Measurements from ENCODE around the gene AIF1L.

AIF1L gene

GRCh38 chr9:131096269-131097125, at the start of gene AIF1L:
TSS of gene AIF1L (plus strand) at chr9:131096531. CDS start at chr9:131096630, 99 bp downstream.
- in situ Hi-C loops (cut with MboI; ENCODE audit: low sequenced_read_pairs): no loop called here

GRCh38 chr9:131046581-131047202, 49.6 kb upstream of the AIF1L start:
- in situ Hi-C loops (cut with MboI; ENCODE audit: low sequenced_read_pairs): loop anchor here (10.0 kb wide), 2 partner anchors 182 to 342 kb away; no protein-coding TSS in a partner anchor

DNA sequence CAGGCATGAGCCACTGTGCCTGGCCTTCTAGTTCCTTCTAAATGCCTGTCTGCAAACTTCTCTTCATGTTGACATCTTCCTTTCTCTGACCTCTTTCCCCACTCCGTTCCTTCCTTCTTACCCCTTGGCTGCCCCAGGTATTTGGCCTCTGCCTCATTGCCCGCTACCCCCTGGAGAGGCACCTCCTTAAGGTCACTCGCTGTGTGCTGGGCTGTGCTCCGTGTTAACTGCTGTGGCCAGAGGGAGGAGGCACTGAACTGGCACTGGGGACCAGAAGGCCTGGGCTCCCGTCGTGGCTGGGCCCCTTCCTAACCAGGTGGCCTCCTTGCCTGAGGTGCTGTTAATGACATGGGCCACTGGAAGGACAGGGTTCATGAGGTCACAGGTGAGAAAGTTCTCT, 48.0 kb upstream of the AIF1L start:
- in situ Hi-C loops (cut with MboI; ENCODE audit: low sequenced_read_pairs): loop anchor here (10.0 kb wide), 2 partner anchors 184 to 344 kb away; no protein-coding TSS in a partner anchor

GRCh38 chr9:131048820-131049219, 47.5 kb upstream of the AIF1L start:
- in situ Hi-C loops (cut with MboI; ENCODE audit: low sequenced_read_pairs): loop anchor here (10.0 kb wide), 2 partner anchors 184 to 344 kb away; no protein-coding TSS in a partner anchor

DNA sequence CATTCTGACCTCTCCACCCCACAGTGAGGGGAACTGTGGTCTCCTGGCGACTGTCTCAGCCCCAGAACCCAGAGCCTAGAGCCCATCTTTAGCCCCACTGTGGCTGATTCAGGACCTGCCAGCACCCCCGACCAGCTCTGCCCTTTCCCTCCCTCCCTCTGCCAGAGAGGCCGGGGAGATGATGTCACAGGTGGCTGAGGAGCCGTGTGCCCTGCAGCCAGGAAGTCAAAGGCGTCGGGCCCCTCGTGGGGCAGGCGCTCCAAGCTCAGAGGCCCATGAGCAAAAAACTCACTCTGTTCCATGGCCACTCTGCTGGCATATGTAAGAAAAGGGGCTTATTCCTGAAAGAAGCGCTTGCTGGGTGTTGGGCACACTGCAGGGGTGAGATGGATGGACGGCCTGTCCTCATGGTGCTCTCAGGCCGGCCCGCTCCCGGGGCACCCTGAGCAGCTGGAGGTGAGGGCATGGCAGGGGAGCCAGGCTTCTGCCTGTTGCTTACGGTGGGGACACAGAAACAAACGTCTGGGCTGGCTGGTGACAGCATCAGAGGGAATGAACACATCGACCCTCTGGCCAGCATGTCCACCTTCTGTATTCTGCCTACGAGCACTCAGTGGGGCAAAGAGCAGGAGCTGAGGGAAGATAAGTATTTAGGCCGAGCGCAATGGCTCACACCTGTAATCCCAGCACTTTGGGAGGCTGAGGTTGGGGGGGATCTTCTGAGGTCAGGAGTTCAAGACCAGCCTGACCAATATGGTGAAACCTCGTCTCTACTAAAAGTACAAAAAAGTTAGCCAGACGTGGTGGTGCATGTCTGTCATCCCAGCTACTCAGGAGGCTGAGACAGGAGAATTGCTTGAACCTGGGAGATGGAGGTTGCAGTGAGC, 46.3 kb upstream of the AIF1L start:
- in situ Hi-C loops (cut with MboI; ENCODE audit: low sequenced_read_pairs): loop anchor here (10.0 kb wide), 3 partner anchors 185 to 345 kb away; no protein-coding TSS in a partner anchor

DNA sequence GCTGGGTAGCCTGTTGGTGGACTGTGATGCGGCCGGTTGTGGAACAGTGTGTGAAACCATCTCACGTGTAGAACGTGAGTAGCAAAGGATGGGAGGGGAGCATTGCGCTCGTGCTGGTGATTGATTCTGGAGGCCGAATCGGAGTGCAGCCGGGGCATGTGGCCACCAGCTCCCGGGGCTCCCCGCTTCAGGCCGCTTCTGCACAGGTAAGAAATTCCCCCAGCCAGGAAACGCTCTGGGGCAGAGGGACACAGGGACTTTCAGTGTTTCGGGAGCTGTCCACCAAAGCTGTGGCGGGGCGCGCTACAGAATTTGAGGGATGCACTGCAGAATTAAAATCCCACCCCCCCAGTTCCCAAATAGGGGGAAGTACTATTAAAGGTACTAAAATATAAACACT, 45.5 kb upstream of the AIF1L start:
- in situ Hi-C loops (cut with MboI; ENCODE audit: low sequenced_read_pairs): loop anchor here (10.0 kb wide), 1 partner anchor 284 kb away; no protein-coding TSS in a partner anchor

DNA sequence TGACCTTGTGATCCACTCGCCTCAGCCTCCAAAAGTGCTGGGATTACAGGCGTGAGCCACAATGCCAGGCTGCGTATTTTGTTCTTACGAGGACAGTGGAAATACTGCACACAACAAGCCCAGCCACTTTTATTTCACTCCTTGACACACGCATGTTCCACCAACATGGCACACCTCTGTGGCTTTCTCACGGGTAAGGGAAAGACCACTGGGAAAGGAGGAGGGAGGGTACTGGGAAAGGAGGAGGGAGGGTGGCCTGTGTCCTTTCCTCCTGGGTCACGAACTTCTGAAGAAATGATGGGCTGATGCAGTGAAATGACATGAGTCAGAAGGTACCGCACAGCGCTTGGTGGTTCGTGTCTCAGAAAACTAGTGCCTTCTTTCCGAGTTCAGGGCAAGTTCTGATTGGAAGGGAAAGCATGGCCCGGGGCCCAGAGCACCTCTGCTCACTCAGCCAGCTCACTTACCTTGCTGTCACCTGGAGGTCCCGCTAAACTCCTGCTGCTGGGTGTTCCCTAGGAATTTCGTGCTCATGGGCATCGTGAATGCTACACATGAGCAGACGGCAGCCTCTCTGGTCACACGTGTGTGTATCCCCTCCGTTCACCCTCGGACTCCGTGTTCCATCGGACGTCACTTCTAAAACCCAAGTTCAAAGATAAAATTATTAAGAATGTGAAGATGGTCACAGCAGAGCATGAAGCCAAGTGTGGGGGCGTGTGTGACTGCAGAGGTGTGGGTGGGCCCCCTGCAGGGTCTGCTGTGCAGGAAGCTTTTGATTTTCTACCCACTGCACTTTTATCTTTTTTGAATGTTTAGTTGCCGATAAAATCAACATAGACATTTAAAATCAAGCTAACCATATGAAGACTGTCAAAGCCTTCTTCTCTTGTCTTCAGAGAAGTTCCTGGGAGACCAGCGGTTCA, 44.5 kb upstream of the AIF1L start:
- in situ Hi-C loops (cut with MboI; ENCODE audit: low sequenced_read_pairs): loop anchor here (10.0 kb wide), 1 partner anchor 283 kb away; no protein-coding TSS in a partner anchor

DNA sequence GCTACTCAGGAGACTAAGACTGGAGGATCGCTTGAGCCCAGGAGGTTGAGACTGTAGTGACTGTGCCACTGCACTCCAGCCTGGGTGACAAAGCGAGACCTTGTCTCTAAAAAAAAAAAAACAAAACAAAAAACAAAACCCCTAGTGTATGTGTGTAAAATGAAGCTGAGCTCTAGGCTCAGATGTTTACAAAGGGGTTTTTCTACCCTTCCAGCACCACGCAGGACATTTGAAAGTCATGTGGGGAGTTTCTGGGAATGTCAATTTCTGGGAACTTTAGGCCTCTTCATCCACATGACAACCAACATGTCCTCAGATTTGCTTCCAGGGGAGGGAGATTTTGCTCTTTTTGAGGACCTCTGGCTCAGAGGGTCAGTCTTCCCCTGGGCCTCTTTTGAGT, 42.4 kb upstream of the AIF1L start:
- in situ Hi-C loops (cut with MboI; ENCODE audit: low sequenced_read_pairs): loop anchor here (10.0 kb wide), 1 partner anchor 281 kb away; no protein-coding TSS in a partner anchor

GRCh38 chr9:131056781-131057506, 39.4 kb upstream of the AIF1L start:
- in situ Hi-C loops (cut with MboI; ENCODE audit: low sequenced_read_pairs): loop anchor here (10.0 kb wide), 1 partner anchor 278 kb away; no protein-coding TSS in a partner anchor

DNA sequence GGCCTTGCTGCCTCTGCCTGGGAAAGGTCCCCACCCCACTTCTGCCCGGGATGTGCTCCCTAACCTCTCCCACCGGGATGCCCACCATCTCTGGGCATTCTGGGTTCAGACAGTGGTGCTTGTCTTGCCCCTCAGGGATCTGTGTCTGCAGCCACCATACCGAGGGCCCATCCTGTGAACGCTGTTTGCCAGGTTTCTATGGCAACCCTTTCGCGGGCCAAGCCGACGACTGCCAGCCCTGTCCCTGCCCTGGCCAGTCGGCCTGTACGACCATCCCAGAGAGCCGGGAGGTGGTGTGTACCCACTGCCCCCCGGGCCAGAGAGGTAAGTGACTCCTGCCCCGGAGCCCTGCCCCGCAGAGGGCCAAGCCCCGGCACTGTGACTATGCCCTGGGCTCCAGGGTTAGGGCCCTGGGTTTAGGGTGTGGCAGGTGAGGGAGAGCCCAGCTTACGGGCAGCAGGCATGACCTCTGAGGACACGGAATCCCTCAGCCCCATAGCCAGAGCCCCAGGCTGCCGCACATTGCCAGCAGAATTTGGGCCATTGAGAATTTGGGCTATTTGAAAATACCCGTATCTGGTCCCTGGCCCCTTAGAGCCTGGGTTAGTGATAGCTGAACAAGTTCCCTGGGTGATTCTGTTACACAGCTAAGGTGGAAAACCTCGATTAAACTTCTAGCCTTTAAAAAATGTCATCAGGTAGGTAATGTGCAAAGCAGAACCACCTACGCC, 35.3 kb upstream of the AIF1L start:
- in situ Hi-C loops (cut with MboI; ENCODE audit: low sequenced_read_pairs): no loop called here

DNA sequence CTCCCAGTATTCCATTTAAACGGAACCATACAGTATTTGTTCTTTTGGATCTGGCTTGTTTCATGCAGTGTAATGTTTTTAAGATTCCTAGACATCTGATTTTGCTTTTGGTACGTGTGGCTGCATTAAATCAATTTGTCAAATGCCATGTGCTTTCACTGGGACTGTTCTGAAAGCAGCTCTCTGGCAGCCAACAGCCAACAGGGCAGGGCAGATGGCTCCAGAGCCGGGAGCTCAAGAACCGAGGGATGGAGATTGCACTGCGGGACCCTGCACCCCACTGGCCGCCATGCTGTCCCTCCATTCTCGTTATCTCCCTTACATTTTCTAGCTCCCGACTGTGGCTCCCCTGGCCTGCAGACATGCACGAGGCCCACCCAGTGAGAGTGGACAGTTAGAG, 33.4 kb upstream of the AIF1L start:
- in situ Hi-C loops (cut with MboI; ENCODE audit: low sequenced_read_pairs): no loop called here

DNA sequence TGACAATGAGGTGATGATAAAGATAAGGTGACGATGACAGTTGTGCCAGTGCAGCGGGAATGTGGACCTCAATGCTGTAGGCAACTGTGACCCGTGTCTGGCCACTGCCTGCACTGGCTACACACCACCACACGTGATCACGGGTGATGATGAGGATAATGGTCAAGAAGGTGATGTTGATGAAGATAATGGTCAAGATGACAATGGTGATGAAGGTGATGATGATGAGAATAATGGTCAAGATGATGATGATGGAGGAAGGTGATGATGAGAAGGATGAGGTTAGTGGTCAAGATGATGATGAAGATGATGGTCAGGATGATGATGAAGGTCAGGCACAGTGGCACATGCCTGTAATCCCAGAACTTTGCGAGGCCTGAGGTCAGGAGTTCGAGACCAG, 30.7 kb upstream of the AIF1L start:
- in situ Hi-C loops (cut with MboI; ENCODE audit: low sequenced_read_pairs): no loop called here

DNA sequence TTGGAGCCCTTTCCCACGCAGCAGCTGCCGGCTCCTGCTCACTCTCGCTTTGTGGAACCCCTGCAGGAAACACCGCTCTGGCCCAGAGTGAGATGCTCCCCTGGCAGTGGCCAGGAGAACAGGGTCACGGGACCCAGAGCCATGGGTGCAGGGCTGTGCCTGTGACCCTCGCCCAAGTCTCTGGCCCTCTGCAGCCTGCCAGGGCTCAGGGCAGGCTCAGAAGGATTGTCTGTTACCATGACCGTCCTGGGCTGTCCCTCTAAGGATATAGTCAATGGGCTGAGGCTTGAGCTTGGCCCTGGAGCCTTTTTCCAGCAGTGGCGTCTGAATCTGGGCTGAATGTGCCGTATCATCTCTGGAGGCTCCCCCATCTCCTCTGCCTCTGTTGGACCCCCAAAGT, 28.7 kb upstream of the AIF1L start:
- in situ Hi-C loops (cut with MboI; ENCODE audit: low sequenced_read_pairs): no loop called here

- in situ Hi-C loops (cut with MboI; ENCODE audit: low sequenced_read_pairs): no loop called here
These were observed 28.1 kb upstream of the AIF1L start for GRCh38 chr9:131068076-131068816.

GRCh38 chr9:131069699-131070098, 26.6 kb upstream of the AIF1L start:
- in situ Hi-C loops (cut with MboI; ENCODE audit: low sequenced_read_pairs): no loop called here

DNA sequence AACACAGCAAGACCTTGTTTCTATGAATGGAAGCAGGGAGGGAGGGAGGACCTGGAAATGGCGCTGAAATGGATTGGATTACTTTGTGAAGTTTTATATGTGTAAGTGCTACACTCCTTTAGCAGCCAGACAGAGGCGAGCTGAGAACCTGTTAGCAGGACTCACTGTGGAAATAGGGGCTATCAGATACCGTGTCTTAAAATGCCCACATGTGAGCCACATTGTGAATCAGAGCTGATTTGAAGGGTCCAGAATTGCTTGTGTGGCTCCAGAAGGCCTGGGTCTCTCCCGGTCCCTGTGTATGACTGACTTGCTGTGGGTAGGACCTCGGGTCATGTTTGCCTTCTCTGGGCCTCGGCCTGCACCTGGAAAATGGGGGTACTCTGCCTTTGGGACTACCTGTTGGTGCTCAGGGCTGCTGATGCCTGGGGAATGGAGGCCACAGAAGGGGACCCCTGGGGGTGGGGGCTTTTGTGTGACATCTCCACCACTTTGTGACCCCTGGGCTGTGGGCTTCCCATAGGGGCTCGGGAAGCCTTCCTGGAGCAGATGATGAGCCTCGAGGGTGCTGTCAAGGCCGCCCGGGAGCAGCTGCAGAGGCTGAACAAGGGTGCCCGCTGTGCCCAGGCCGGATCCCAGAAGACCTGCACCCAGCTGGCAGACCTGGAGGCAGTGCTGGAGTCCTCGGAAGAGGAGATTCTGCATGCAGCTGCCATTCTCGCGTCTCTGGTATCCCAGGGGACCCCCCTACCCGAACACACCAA, 24.0 kb upstream of the AIF1L start:
- in situ Hi-C loops (cut with MboI; ENCODE audit: low sequenced_read_pairs): no loop called here

- in situ Hi-C loops (cut with MboI; ENCODE audit: low sequenced_read_pairs): no loop called here
These were observed 23.5 kb upstream of the AIF1L start for GRCh38 chr9:131072871-131073237.
